Frontal cortex (tissue), 1 donor: ENCODE data around the gene RASSF5. TPM values are rescaled to one million over a fixed set of nuclear protein-coding genes. Genes with fewer than 3 reads are reported as not detected.

ENCODE experiments used
- small RNA-seq: library from RNA; depleted of rRNA; stranded (forward); fragments of <200 nt; gene quantifications from one replicate; pipeline ENCODE3, GENCODE V24; 2014
- total RNA-seq: library from RNA; depleted of rRNA; stranded (reverse); fragments of >200 nt; gene quantifications from one replicate; pipeline ENCODE4 v1.2.3, GENCODE V29; 2014

Gene RASSF5
- total RNA-seq, 1 donor from 2014 or later = 0.82 TPM

Small RNA genes lying within 50 kb of the gene (small RNA-seq; reads per million reads assigned to genes)
- gene MIR6769B = not detected

Other genes with a start within 250 kb of the RASSF5 start
- 0.41 TPM for gene IKBKE, start 37.1 kb upstream of the RASSF5 start, total RNA-seq
- gene EIF2D, start 104.9 kb downstream of the RASSF5 start, total RNA-seq = 13.9 TPM
- gene DYRK3, start 128.0 kb downstream of the RASSF5 start, total RNA-seq = 14.7 TPM
- gene MAPKAPK2, start 177.4 kb downstream of the RASSF5 start, total RNA-seq = 7.3 TPM